H1 (cell line): Measurements from ENCODE around the gene IL9R. TPM values are rescaled to one million over a fixed set of nuclear protein-coding genes. Genes with fewer than 3 reads are reported as not detected.

Experiments
- CTCF ChIA-PET: fragments of 300-600 bp; sonication (Branson Sonifier 250); formaldehyde crosslinking; loops from one replicate; lab custom pipeline; 2021; ENCODE audit not compliant: partially characterized antibody; lab: Charles Lee
- POLR2A ChIA-PET: fragments of 300-600 bp; sonication (Branson Sonifier 250); formaldehyde crosslinking; loops from one replicate; lab custom pipeline; 2021; ENCODE audit warnings: inconsistent platforms; ENCODE audit not compliant: partially characterized antibody; lab: Charles Lee
- DNase-seq, 2 experiments: peaks; one replicate each; pipeline versions ENCODE4 v3.0.0 to v3.0.0-alpha.2; 2010 to 2022; ENCODE audit warnings: low spot score in 2 of 2, low read depth in 1 of 2, mixed read lengths in 1 of 2
- FAIRE-seq: peaks from 2 replicates; lab custom pipeline; 2011; peaks lifted over from hg19 to GRCh38; lab: Jason Lieb, UNC
- H2AFZ ChIP-seq: 2 replicates; pipeline ENCODE4 v1.8.1; 2012; ENCODE audit warnings: low read length, inconsistent platforms
- H2AK5ac ChIP-seq: 2 replicates; pipeline ENCODE4 v1.6.1; 2013; ENCODE audit warnings: low read depth, low read length
- H2BK120ac ChIP-seq: replicated peaks from 2 replicates; pipeline ENCODE3; 2013; ENCODE audit warnings: low read depth, low read length, inconsistent platforms
- H2BK12ac ChIP-seq: 2 replicates; pipeline ENCODE4 v1.6.1; 2013; ENCODE audit warnings: low read depth, low read length
- H2BK15ac ChIP-seq: 2 replicates; pipeline ENCODE4 v1.6.1; 2013; ENCODE audit warnings: low read length
- H2BK20ac ChIP-seq: 2 replicates; pipeline ENCODE4 v1.6.1; 2013; ENCODE audit warnings: low read length
- H2BK5ac ChIP-seq: 2 replicates; pipeline ENCODE4 v1.6.1; 2013; ENCODE audit warnings: low read depth, low read length
- H3K14ac ChIP-seq: 2 replicates; pipeline ENCODE4 v1.6.1; 2013; ENCODE audit warnings: inconsistent platforms; ENCODE audit not compliant: insufficient read length
- H3K18ac ChIP-seq: 2 replicates; pipeline ENCODE4 v1.6.1; 2013; ENCODE audit warnings: low read length; ENCODE audit errors: extremely low read depth
- H3K23ac ChIP-seq: 2 replicates; pipeline ENCODE4 v1.6.1; 2013; ENCODE audit warnings: inconsistent platforms; ENCODE audit not compliant: insufficient read length
- H3K23me2 ChIP-seq: 2 replicates; pipeline ENCODE4 v1.6.1; 2013; ENCODE audit warnings: low read depth, low read length
- H3K27ac ChIP-seq: 2 replicates; pipeline ENCODE4 v1.6.1; 2011; ENCODE audit warnings: low read depth, low read length, inconsistent platforms
- H3K27me3 ChIP-seq, 4 experiments: replicated peaks in 1 of 4; 1 replicate in 1 of 4; 2 replicates in 3 of 4; pipeline versions ENCODE4 v1.6.1 to v1.8.1; 2011 to 2013; ENCODE audit warnings: low read length in 3 of 4, mild to moderate bottlenecking in 3 of 4, inconsistent platforms in 2 of 4, mixed read lengths in 2 of 4, moderate library complexity in 1 of 4; ENCODE audit not compliant: control insufficient read depth in 3 of 4, insufficient read depth in 3 of 4; ENCODE audit errors: extremely low read depth in 1 of 4
- H3K36me3 ChIP-seq, 4 experiments: 2 replicates each; pipeline versions ENCODE4 v1.6.1 to v1.8.1; 2011 to 2013; ENCODE audit warnings: mild to moderate bottlenecking in 4 of 4, low read length in 3 of 4, moderate library complexity in 2 of 4, control low read depth in 1 of 4, inconsistent platforms in 1 of 4; ENCODE audit not compliant: insufficient read depth in 4 of 4, control insufficient read depth in 2 of 4
- H3K4ac ChIP-seq: replicated peaks from 2 replicates; pipeline ENCODE3; 2013; ENCODE audit warnings: low read length, low read depth, mixed read lengths, inconsistent platforms; ENCODE audit not compliant: insufficient read length
- H3K4me1 ChIP-seq, 4 experiments: replicated peaks in 1 of 4; 1 replicate in 1 of 4; 2 replicates in 3 of 4; pipeline versions ENCODE4 v1.6.1 to v1.8.1; 2011 to 2013; ENCODE audit warnings: low read length in 3 of 4, inconsistent platforms in 2 of 4, mixed read lengths in 1 of 4; ENCODE audit not compliant: insufficient read depth in 4 of 4, control insufficient read depth in 3 of 4
- H3K4me2 ChIP-seq, 2 experiments: 2 replicates each; pipeline versions ENCODE4 v1.6.1 to v1.8.1; 2011 to 2013; ENCODE audit warnings: low read depth in 2 of 2, low read length in 2 of 2, control low read depth in 1 of 2, inconsistent platforms in 1 of 2, mild to moderate bottlenecking in 1 of 2; ENCODE audit not compliant: insufficient read depth in 1 of 2
- H3K4me3 ChIP-seq, 4 experiments: fragments of 200-600, 300-600 bp in 1 of 4; sonication (generic), shearing (Covaris generic), sonication (Bioruptor Twin) in 1 of 4; 2 replicates each; pipeline versions ENCODE4 v1.5.1 to v1.8.1; 2011 to 2016; ENCODE audit warnings: low read length in 4 of 4, low read depth in 3 of 4, control low read depth in 2 of 4, inconsistent platforms in 2 of 4, mild to moderate bottlenecking in 2 of 4, mixed read lengths in 1 of 4, moderate library complexity in 1 of 4; ENCODE audit not compliant: insufficient read depth in 2 of 4; ENCODE audit errors: extremely low read depth in 1 of 4
- H3K56ac ChIP-seq: replicated peaks from 2 replicates; pipeline ENCODE3; 2013; ENCODE audit warnings: low read depth, mild to moderate bottlenecking, mixed read lengths, low read length, inconsistent platforms; ENCODE audit not compliant: insufficient read length
- H3K79me1 ChIP-seq: 2 replicates; pipeline ENCODE4 v1.6.1; 2013; ENCODE audit warnings: low read depth, low read length, control low read depth
- H3K79me2 ChIP-seq, 2 experiments: 2 replicates each; pipeline versions ENCODE4 v1.6.1 to v1.8.1; 2012 to 2013; ENCODE audit warnings: low read length in 2 of 2, mild to moderate bottlenecking in 2 of 2, inconsistent platforms in 1 of 2; ENCODE audit not compliant: insufficient read depth in 2 of 2, control insufficient read depth in 1 of 2
- H3K9ac ChIP-seq, 4 experiments: replicated peaks in 1 of 4; 1 replicate in 1 of 4; 2 replicates in 3 of 4; pipeline versions ENCODE4 v1.6.1 to v1.8.1; 2011 to 2013; ENCODE audit warnings: low read depth in 3 of 4, low read length in 3 of 4, control low read depth in 2 of 4, mild to moderate bottlenecking in 2 of 4, moderate library complexity in 2 of 4, inconsistent platforms in 1 of 4; ENCODE audit errors: extremely low read depth in 1 of 4
- H3K9me3 ChIP-seq, 2 experiments: 2 replicates each; pipeline versions ENCODE4 v1.6.1 to v1.8.1; 2012 to 2013; ENCODE audit warnings: mild to moderate bottlenecking in 2 of 2, moderate library complexity in 2 of 2, control low read depth in 1 of 2, inconsistent platforms in 1 of 2, low read depth in 1 of 2, low read length in 1 of 2, mixed read lengths in 1 of 2; ENCODE audit not compliant: insufficient read depth in 2 of 2
- H4K20me1 ChIP-seq, 2 experiments: replicated peaks in 1 of 2; 2 replicates each; pipeline versions ENCODE3 to v1.8.1; 2011 to 2013; ENCODE audit warnings: inconsistent platforms in 2 of 2, low read length in 2 of 2, mild to moderate bottlenecking in 1 of 2; ENCODE audit not compliant: insufficient read depth in 2 of 2, control insufficient read depth in 1 of 2
- H4K5ac ChIP-seq: 2 replicates; pipeline ENCODE4 v1.6.1; 2013; ENCODE audit warnings: low read length, low read depth, mixed read lengths, inconsistent platforms; ENCODE audit not compliant: insufficient read length
- H4K8ac ChIP-seq: 2 replicates; pipeline ENCODE4 v1.8.0; 2013; ENCODE audit warnings: mild to moderate bottlenecking, moderate library complexity, low read length, inconsistent platforms; ENCODE audit not compliant: insufficient read depth; ENCODE audit errors: extremely low read depth
- H4K91ac ChIP-seq: replicated peaks from 2 replicates; pipeline ENCODE3; 2013; ENCODE audit warnings: low read length, mixed read lengths, inconsistent platforms; ENCODE audit not compliant: insufficient read length
- CBX8 ChIP-seq: fragments of 300-800, 300-1000 bp; sonication (generic); IDR thresholded peaks from 2 replicates; pipeline ENCODE4 v1.7.1; 2016; ENCODE audit warnings: low read depth, low read length, borderline replicate concordance
- CHD1 ChIP-seq: IDR thresholded peaks from 2 replicates; pipeline ENCODE4 v1.6.1; 2012; ENCODE audit warnings: low read depth, low read length, improper control_type of control experiment
- SAP30 ChIP-seq: fragments of 300-600 bp; sonication (generic); IDR thresholded peaks from 2 replicates; pipeline ENCODE4 v1.7.1; 2012; ENCODE audit warnings: low read length, moderate library complexity, mild to moderate bottlenecking, inconsistent platforms; ENCODE audit not compliant: insufficient read depth, insufficient replicate concordance
- TAF1 ChIP-seq: IDR thresholded peaks from 2 replicates; pipeline ENCODE4 v1.6.1; 2011; ENCODE audit warnings: mild to moderate bottlenecking, low read depth, low read length
- TCF12 ChIP-seq: IDR thresholded peaks from 2 replicates; pipeline ENCODE4 v1.6.1; 2011; ENCODE audit warnings: low read depth, mild to moderate bottlenecking, low read length
- ZNF274 ChIP-seq: IDR thresholded peaks from 2 replicates; pipeline ENCODE4 v1.7.0; 2012; ENCODE audit warnings: low read length, borderline replicate concordance; ENCODE audit errors: extremely low read depth
- WGBS, 2 experiments: shearing (Covaris generic) in 1 of 2; methylation state at CpG; one replicate each; pipeline versions ENCODE4 v1.1.6 to v1.1.7; 2013 to 2015; ENCODE audit warnings: low lambda C conversion rate in 2 of 2, mixed read lengths in 2 of 2, inconsistent platforms in 1 of 2, low coverage in 1 of 2, missing lambda C conversion rate in 1 of 2; ENCODE audit not compliant: insufficient replicate concordance in 2 of 2, insufficient coverage in 1 of 2, insufficient read length in 1 of 2; ENCODE audit errors: extremely low coverage in 1 of 2, missing lambda C conversion rate in 1 of 2; 5-methylcytosine and 5-hydroxymethylcytosine counted together
- polyA plus RNA-seq, 7 experiments: library from polyadenylated mRNA; depleted of rRNA in 3 of 7; stranded (reverse) in 5 of 7; unstranded in 2 of 7; fragments of >200 nt in 5 of 7; fragments of 200-250 nt in 2 of 7; gene quantifications; 1 replicate in 5 of 7; 2 replicates in 1 of 7; 4 replicates in 1 of 7; pipeline versions ENCODE4 v1.2.1 to v1.2.3, GENCODE V29; 2011 to 2013; ENCODE audit warnings: missing spikeins in 2 of 7, mixed read lengths in 2 of 7
- total RNA-seq: library from RNA; stranded (reverse); fragmentation: NEBNext Ultra II Directional; extraction: Animal tissue kit (Norgen Biotek cat#: 25700); gene quantifications from 2 replicates; pipeline ENCODE4 v1.2.1, GENCODE V29; 2021

IL9R gene
- total and polyA plus RNA-seq, 2 of the 8 experiments (the other 6 are each of a cell fraction or from before 2014, with no cell fraction given) = 0.14 to 0.28 TPM

DNA sequence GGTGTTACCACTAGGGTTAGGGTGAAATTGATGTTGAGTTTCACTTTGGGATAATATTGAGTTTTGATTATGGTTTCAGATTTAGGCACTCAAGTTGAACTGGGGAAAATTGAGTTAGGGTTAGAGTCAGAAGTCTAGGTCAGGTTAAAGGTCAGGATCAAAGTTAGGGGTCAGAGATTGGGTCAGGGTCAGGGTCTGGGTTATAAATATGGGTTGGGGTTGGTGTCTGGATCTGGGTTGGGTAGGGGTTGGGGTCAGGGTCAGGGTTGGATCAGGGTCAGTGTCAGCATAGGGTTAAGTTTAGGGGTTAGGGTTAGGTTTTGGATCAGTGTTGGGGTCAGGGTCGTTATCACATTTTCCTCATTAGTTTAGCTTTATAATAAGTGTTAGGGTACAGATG is 42.7 kb upstream of the IL9R start:
- 43% methylated on average over 1 of the region's 1 CpG; no CpG with 5 or more reads in 1 of the 2 experiments for WGBS, 2 experiments
- Histone ChIP-seq H3K23ac (no peak overlapping the region), H4K8ac (no peak overlapping the region), H3K36me3 (peaks cover 0 to 2% (median 0%) of the 10 kb centered on the region in 4 experiments; a peak in 1 of 8 replicates), H2BK20ac (no peak overlapping the region), H2AK5ac (no peak overlapping the region), H3K4ac (no peak overlapping the region), H4K20me1 (no peaks in the 10 kb centered on the region), H3K79me1 (no peaks in the 10 kb centered on the region; the same call in 1 of the 2 replicates), H2AFZ (no peak overlapping the region), H3K9me3 (peaks cover 12 to 46% of the 10 kb centered on the region in 2 experiments; a peak in 3 of 4 replicates), H3K9ac (no peak overlapping the region), H3K27ac (no peak overlapping the region), H3K18ac (no peak overlapping the region), H3K14ac (no peak overlapping the region), H2BK12ac (no peak overlapping the region), H3K23me2 (peaks cover 10% of the 10 kb centered on the region; the same call in 1 of the 2 replicates), H4K91ac (no peak overlapping the region), H3K27me3 (no peaks in the 10 kb centered on the region), H3K4me1 (no peaks in the 10 kb centered on the region; a peak in 1 of 7 replicates), H3K4me3 (no peak overlapping the region), H2BK15ac (no peak overlapping the region), H3K4me2 (no peak overlapping the region), H2BK120ac (no peak overlapping the region), H2BK5ac (no peak overlapping the region), H4K5ac (no peak overlapping the region), H3K79me2 (no peaks in the 10 kb centered on the region), H3K56ac (no peak overlapping the region)
- FAIRE-seq (no peak), DNase-seq (no peak)
- no peak for TF ChIP-seq TCF12
- TF ChIP-seq CBX8 = no peak
- TF ChIP-seq SAP30 = no peak
- no peak for TF ChIP-seq ZNF274
- TF ChIP-seq TAF1 = no peak
- no peak for TF ChIP-seq CHD1
- POLR2A ChIA-PET = no interaction called here
- CTCF ChIA-PET = no interaction called here
